Mucosa of stomach (tissue), 1 donor: ENCODE results near the gene POFUT1.

Experiments used
- H3K27me3 ChIP-seq: one replicate; pipeline ENCODE4 v1.7.0; 2013; ENCODE audit warnings: mild to moderate bottlenecking, low read length; ENCODE audit not compliant: control insufficient read depth, insufficient read depth
- H3K36me3 ChIP-seq: one replicate; pipeline ENCODE4 v1.7.0; 2013; ENCODE audit warnings: low read length; ENCODE audit not compliant: control insufficient read depth, insufficient read depth
- H3K4me1 ChIP-seq: one replicate; pipeline ENCODE4 v1.7.0; 2013; ENCODE audit warnings: mild to moderate bottlenecking, low read length; ENCODE audit not compliant: control insufficient read depth, insufficient read depth
- H3K4me3 ChIP-seq: one replicate; pipeline ENCODE4 v1.7.0; 2013; ENCODE audit warnings: low read length
- H3K9ac ChIP-seq: one replicate; pipeline ENCODE4 v1.7.0; 2013; ENCODE audit warnings: mild to moderate bottlenecking, low read length, moderate library complexity
- H3K9me3 ChIP-seq: one replicate; pipeline ENCODE4 v1.7.0; 2013; ENCODE audit warnings: mild to moderate bottlenecking, low read length, moderate library complexity; ENCODE audit not compliant: control insufficient read depth
- donor health status: Pancreatic carcinoma.

Gene POFUT1

DNA sequence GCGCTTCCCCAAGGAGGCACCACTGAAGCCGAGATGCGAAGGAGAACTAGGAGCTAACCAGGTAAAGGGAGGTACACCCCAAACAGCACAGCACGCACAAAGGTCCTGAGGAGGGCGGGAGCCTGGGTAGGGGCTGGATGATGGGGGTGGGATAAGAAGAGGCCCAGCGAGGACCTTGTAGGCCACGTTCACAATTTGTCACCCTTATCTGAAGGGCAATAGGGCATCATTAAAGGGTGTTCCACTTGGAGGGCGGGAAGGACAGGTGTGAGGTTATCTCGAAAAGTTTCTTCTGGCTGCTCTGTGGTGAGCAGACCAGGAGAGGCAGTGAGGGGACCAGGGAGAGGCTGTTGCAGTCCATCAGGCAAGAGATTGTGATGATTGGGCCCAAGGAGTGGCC is 25.6 kb downstream of the POFUT1 start:
- H3K36me3 ChIP-seq, result peaks cover 14% of the 10 kb centered on the region
- no peaks in the 10 kb centered on the region for H3K27me3 ChIP-seq
- no peaks in the 10 kb centered on the region for H3K9me3 ChIP-seq
- no peak overlapping the region for H3K4me3 ChIP-seq
- peaks cover 53% of the 10 kb centered on the region for H3K4me1 ChIP-seq
- no peak overlapping the region for H3K9ac ChIP-seq

DNA sequence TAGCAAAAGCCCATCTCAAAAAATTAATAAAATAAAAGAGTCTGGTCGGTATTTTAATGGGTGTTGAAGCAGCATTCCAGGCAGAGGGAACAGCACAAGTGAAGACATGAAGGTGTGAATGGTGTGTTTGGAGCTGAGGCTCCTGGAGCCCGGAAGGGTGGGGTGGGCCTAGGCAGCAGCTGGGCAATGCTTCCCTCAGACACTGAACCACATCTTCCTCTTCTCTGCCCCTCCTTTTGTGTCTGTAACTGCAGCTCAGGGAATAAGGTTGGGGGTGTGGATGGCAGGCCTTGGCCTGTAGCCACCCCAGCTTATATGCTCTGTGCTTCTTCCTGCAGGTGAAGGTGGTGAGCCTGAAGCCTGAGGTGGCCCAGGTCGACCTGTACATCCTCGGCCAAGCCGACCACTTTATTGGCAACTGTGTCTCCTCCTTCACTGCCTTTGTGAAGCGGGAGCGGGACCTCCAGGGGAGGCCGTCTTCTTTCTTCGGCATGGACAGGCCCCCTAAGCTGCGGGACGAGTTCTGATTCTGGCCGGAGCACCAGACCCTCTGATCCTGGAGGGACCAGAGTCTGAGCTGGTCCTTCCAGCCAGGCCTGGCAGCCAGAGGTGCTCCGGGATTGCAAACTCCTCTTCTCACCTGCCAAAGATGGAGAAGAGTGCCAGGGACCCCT is 26.6 kb downstream of the POFUT1 start:
- no peaks in the 10 kb centered on the region for H3K27me3 ChIP-seq
- no peaks in the 10 kb centered on the region for H3K9me3 ChIP-seq
- no peak overlapping the region for H3K9ac ChIP-seq
- peaks cover 14% of the 10 kb centered on the region for H3K36me3 ChIP-seq
- H3K4me1 ChIP-seq, result peaks cover 43% of the 10 kb centered on the region
- no peak overlapping the region for H3K4me3 ChIP-seq

DNA sequence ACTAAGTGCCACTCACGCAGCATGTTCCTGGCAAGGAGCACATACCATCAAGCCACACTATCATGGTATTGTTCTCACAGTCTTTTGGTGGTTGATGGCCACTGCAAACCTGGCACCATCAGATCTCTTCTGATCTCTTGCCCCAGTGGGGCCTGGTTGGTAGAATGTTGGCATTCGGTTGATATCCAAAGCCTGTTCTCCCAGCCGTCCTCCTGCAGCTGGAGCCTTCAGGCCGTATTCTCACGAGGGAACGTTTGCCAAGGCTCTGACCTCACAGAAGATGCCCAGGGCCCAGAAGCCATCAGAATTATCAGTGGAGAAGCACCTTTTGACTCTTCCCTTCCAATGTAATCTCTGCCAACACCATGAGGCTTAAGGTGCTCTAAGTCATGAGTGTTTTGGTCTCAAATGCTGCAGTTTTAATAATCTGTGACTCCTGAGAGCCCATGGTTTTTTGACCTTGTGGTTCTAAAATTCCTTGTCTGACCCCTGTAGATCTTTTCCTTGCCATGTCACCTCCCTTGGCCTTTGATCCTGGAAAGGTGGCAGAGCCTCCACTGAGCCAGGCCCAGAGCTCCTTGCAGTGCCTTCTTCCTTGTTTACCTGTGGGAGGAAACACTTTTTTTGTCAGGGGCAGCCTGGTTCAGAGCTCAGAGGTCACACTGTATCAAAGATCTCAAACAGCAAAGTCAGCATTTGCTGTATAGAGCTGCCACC is 27.8 kb downstream of the POFUT1 start:
- H3K36me3 ChIP-seq, result peaks cover 14% of the 10 kb centered on the region

DNA sequence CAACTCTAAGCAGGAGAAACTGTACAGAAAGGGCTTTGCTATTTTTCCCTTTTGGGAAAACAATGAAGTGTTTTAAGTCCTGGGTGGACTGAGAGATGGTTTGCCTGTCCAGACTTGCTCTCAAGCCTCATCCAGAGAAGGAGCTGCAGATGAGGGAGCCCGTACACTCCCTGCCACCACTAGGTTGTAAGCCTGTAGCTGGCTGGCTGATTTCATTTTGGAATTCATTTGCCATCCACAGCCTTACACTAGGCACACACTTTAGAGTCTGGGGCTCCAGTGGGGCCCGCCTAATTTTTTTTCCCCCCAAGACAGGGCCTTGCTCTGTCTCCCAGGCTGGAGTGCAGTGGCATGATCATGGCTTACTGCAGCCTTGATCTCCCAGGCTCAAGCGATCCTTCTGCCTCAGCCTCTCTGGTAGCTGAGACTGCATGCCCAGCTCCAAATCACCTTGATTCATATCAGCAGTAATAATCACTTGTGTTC is 28.4 kb downstream of the POFUT1 start:
- H3K27me3 ChIP-seq, result no peaks in the 10 kb centered on the region
- no peaks in the 10 kb centered on the region for H3K9me3 ChIP-seq
- H3K36me3 ChIP-seq, result peaks cover 14% of the 10 kb centered on the region
- no peak overlapping the region for H3K4me3 ChIP-seq
- H3K4me1 ChIP-seq, result peaks cover 37% of the 10 kb centered on the region
- no peak overlapping the region for H3K9ac ChIP-seq

More for the DNA sequence above, 27.8 kb downstream of the POFUT1 start:
- no peaks in the 10 kb centered on the region for H3K9me3 ChIP-seq
- no peaks in the 10 kb centered on the region for H3K27me3 ChIP-seq
- peaks cover 37% of the 10 kb centered on the region for H3K4me1 ChIP-seq
- H3K4me3 ChIP-seq, result no peak overlapping the region
- H3K9ac ChIP-seq, result no peak overlapping the region

DNA sequence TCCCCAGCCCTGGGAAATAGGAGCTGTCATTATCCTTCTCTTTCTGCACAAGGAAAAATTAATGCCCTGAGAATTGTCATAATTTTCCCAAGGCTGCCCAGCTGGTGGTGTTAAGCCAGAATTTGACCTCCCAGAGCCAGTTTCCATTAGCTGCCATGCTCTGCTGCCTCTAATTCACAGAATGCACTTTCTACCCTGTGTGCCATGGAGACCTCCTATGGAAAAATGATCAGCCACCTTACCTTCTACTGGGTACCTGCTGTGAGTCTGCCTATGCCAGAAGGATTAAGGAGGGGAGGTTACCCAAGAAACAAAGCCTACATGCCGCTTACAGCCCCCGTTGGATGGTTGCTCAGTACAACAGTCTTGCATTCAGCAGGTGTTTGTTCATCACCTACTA is 29.1 kb downstream of the POFUT1 start:
- no peaks in the 10 kb centered on the region for H3K27me3 ChIP-seq
- H3K4me1 ChIP-seq, result peaks cover 37% of the 10 kb centered on the region
- no peaks in the 10 kb centered on the region for H3K9me3 ChIP-seq
- peaks cover 14% of the 10 kb centered on the region for H3K36me3 ChIP-seq
- no peak overlapping the region for H3K9ac ChIP-seq
- H3K4me3 ChIP-seq, result no peak overlapping the region

DNA sequence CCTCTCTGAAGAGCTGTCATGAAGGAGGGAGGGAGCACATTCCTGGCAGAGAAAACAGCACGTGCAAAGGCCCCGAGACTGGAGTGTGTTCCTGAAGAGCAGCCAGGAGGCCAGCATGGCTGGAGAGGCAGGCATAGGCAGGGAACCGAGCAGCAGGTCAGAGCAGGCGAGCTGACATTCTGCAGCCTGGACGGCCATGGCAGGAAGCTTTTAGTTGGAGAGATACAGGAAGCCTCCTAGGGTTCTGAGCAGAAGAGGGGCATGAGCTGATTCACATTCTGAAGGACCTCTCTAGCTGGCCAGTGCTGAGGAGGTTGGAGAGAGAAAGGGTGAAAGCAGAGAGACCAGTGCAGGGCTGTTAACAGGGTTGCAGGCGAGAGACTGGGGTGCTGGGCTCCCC is 29.7 kb downstream of the POFUT1 start:
- Histone ChIP-seq H3K9ac (no peak overlapping the region), H3K4me1 (peaks cover 32% of the 10 kb centered on the region), H3K36me3 (peaks cover 12% of the 10 kb centered on the region), H3K9me3 (no peaks in the 10 kb centered on the region), H3K27me3 (no peaks in the 10 kb centered on the region), H3K4me3 (no peak overlapping the region)

DNA sequence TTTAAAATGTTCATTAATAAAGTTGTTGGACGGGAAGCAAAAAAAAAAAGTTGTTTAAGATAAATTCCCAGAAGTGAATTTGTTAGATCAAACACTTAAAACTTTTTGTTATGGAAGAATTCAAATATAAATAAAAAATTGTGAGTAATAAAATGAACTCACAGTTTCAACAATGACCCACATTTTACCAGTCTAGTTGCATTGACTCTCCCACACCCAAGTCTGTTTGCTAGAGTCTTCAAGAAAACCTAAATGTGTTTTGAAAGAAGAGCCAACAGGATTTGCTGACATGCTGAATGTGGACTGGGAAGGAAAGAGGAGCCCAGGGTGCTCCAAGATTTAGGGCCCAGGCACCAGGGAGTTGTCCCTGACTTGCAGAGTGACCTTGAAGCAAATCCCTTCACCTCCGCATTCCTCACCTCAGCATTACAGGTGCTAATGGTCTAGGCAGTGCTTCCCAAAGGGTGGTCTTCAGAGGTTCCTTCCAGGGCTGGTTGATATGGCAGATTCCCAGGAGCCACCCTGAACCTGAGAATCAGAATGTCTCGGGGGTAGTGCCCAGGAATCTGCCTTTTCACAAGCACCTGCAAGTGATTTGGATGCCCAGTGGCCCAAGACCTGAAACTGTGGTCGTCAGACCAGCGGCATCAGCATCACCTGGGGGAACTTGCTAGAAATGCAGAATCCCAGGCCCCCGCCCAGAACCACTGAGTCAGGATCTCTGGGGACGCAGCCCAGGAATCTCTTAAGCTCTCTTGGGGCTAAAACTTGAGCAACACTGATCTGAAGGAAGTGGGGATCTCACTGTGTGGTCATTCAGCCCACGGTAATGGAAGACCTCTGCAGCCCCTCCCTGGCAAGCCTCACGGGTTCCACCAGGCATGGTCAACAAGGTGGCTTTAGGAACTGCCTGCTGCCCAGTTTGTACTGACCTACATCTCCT is 31.1 kb downstream of the POFUT1 start:
- Histone ChIP-seq H3K36me3 (peaks cover 5% of the 10 kb centered on the region), H3K9me3 (no peaks in the 10 kb centered on the region), H3K4me3 (no peak overlapping the region), H3K27me3 (no peaks in the 10 kb centered on the region), H3K4me1 (peaks cover 20% of the 10 kb centered on the region), H3K9ac (no peak overlapping the region)

GRCh38 chr20:32240205-32240604 is 32.5 kb downstream of the POFUT1 start:
- Histone ChIP-seq H3K4me1 (peaks cover 19% of the 10 kb centered on the region), H3K27me3 (no peaks in the 10 kb centered on the region), H3K36me3 (no peaks in the 10 kb centered on the region), H3K9ac (no peak overlapping the region), H3K9me3 (no peaks in the 10 kb centered on the region), H3K4me3 (no peak overlapping the region)

GRCh38 chr20:32241807-32242206 is 34.1 kb downstream of the POFUT1 start:
- no peaks in the 10 kb centered on the region for H3K27me3 ChIP-seq
- no peaks in the 10 kb centered on the region for H3K36me3 ChIP-seq
- H3K9me3 ChIP-seq, result no peaks in the 10 kb centered on the region

GRCh38 chr20:32244150-32244823 is 36.6 kb downstream of the POFUT1 start:
- Histone ChIP-seq H3K4me1 (no peaks in the 10 kb centered on the region), H3K9ac (no peak overlapping the region), H3K36me3 (no peaks in the 10 kb centered on the region), H3K27me3 (no peaks in the 10 kb centered on the region), H3K9me3 (no peaks in the 10 kb centered on the region), H3K4me3 (no peak overlapping the region)

More at GRCh38 chr20:32241807-32242206, 34.1 kb downstream of the POFUT1 start:
- Histone ChIP-seq H3K9ac (no peak overlapping the region), H3K4me1 (peaks cover 3% of the 10 kb centered on the region), H3K4me3 (no peak overlapping the region)

DNA sequence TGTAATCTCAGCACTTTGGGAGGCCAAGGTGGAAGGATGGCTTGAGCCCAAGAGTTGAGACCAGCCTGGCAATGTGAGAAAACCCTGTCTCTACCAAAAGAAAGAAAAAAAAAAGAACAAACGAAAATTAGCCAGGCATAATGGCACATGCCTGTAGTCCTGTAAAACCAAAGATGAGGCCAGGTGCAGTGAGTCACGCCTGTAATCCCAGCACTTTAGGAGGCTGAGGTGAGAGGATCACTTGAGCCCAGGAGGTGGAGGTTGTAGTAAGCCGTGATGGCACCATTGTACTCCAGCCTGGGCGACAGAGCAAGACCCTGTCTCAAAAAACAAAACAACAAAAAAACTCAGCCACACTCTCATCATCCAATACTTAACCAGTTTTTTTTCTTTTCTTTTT is 37.3 kb downstream of the POFUT1 start:
- no peaks in the 10 kb centered on the region for H3K27me3 ChIP-seq
- H3K36me3 ChIP-seq, result no peaks in the 10 kb centered on the region
- H3K9me3 ChIP-seq, result no peaks in the 10 kb centered on the region
- H3K9ac ChIP-seq, result no peak overlapping the region
- no peak overlapping the region for H3K4me3 ChIP-seq
- H3K4me1 ChIP-seq, result no peaks in the 10 kb centered on the region
